A673 (cell line): ENCODE results near the gene HACE1.

Source experiments
- EZH2 ChIP-seq: fragments of 200-600 bp; sonication (generic); IDR thresholded peaks from 2 replicates; pipeline ENCODE4 v1.6.1; 2017; ENCODE audit warnings: borderline replicate concordance, low read depth, mild to moderate bottlenecking, mixed read lengths, antibody characterized with exemption, low read length; ENCODE audit not compliant: poor library complexity, severe bottlenecking
- TF ChIP-seq, protein P1 (sequence below): fragments of 300-800, 200-600 bp; sonication (generic); conservative IDR thresholded peaks from 2 replicates; pipeline ENCODE4 v1.5.1; 2017; ENCODE audit warnings: low read depth, mild to moderate bottlenecking, antibody characterized with exemption, low read length, moderate library complexity, mixed read lengths

DNA sequence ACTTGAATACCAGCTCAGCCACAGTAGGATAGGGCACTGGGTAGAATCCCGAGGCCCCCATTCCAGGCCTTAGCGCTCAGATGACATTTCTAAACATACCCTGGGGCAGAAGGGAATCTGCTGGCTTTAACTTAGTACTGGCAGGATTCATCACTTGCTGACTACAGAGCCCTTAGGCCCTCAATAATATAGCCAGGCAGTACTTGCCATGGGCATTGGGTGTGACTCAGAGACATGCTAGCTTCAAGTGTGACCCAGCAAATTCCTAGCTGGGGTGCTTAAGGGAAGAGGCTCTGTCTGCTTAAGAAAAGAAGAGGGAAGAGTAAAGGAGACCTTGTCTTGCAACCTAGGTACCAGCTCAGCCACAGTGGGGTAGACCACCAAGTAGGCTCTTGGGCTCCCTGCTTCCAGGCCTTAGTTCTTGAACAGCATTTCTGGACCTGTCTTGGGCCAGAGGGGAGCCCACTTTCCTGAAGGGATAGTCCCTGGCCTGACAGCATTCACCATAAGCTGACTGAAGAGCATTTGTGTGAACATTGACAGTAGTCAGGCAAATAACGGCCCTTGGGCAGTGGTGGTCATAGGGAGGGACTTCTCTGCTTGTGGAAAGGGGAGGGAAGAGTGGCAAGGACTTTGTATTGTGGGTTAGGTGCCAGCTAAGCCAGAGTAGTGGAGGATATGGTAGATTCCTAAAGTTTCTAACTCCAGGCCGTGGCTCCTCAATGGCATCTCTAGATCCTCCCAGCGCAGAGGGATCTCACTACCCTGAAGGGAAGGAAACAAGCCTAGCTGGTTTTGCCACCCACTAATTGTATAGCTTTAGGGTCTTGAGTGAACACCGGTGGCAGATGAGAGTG, 48.5 kb upstream of the HACE1 start:
- TF ChIP-seq, protein P1, sequence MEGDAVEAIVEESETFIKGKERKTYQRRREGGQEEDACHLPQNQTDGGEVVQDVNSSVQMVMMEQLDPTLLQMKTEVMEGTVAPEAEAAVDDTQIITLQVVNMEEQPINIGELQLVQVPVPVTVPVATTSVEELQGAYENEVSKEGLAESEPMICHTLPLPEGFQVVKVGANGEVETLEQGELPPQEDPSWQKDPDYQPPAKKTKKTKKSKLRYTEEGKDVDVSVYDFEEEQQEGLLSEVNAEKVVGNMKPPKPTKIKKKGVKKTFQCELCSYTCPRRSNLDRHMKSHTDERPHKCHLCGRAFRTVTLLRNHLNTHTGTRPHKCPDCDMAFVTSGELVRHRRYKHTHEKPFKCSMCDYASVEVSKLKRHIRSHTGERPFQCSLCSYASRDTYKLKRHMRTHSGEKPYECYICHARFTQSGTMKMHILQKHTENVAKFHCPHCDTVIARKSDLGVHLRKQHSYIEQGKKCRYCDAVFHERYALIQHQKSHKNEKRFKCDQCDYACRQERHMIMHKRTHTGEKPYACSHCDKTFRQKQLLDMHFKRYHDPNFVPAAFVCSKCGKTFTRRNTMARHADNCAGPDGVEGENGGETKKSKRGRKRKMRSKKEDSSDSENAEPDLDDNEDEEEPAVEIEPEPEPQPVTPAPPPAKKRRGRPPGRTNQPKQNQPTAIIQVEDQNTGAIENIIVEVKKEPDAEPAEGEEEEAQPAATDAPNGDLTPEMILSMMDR = no peak
- TF ChIP-seq EZH2 = no peak
